ENCODE data around the gene CDH2.

CDH2 gene

GRCh38 chr18:28176948-28177827 is at the start of gene CDH2:
CDH2 (minus strand) TSS chr18:28177130; CDS start chr18:28177022, 108 bp downstream.
- DNase-seq, result no peak

- no peak for DNase-seq
Observed at GRCh38 chr18:28212060-28212459, 35.1 kb upstream of the CDH2 start.

GRCh38 chr18:28208712-28209265 is 31.9 kb upstream of the CDH2 start:
- DNase-seq, result no peak

- no peak for DNase-seq
Observed at GRCh38 chr18:28208268-28208667, 31.3 kb upstream of the CDH2 start.

- DNase-seq, result no peak
Observed at GRCh38 chr18:28204154-28204553, 27.2 kb upstream of the CDH2 start.

- no peak for DNase-seq
Observed at GRCh38 chr18:28201056-28201455, 24.1 kb upstream of the CDH2 start.

GRCh38 chr18:28198620-28199019 is 21.7 kb upstream of the CDH2 start:
- no peak for DNase-seq

GRCh38 chr18:28193177-28193778 is 16.3 kb upstream of the CDH2 start:
- DNase-seq, result no peak

- no peak for DNase-seq
Observed at GRCh38 chr18:28189400-28190239, 12.7 kb upstream of the CDH2 start.

- no peak for DNase-seq
Observed at GRCh38 chr18:28185121-28185520, 8.2 kb upstream of the CDH2 start.

- no peak for DNase-seq
Observed at GRCh38 chr18:28183418-28184078, 6.6 kb upstream of the CDH2 start.

- DNase-seq, result no peak
Observed at GRCh38 chr18:28181616-28182015, 4.7 kb upstream of the CDH2 start.

- DNase-seq, result no peak
Observed at GRCh38 chr18:28178720-28179119, 1.8 kb upstream of the CDH2 start.

GRCh38 chr18:28177828-28178635 is 1.1 kb upstream of the CDH2 start:
- DNase-seq, result no peak

- DNase-seq, result no peak
Observed at GRCh38 chr18:28176698-28176947, 307 bp downstream of the CDH2 start.

- no peak for DNase-seq
Observed at GRCh38 chr18:28175930-28176697, 816 bp downstream of the CDH2 start.

- no peak for DNase-seq
Observed at GRCh38 chr18:28175150-28175929, 1.6 kb downstream of the CDH2 start.

- DNase-seq, result no peak
Observed at GRCh38 chr18:28174181-28174905, 2.6 kb downstream of the CDH2 start.

GRCh38 chr18:28171837-28172236 is 5.1 kb downstream of the CDH2 start:
- no peak for DNase-seq

GRCh38 chr18:28168725-28169124 is 8.2 kb downstream of the CDH2 start:
- no peak for DNase-seq
